Endodermal cell (in vitro differentiated cells): ENCODE results near the gene KLHDC4. TPM values are rescaled to one million over a fixed set of nuclear protein-coding genes. Genes with fewer than 3 reads are reported as not detected.

ENCODE experiments used
- DNase-seq: peaks from one replicate; pipeline ENCODE4 v3.0.0-alpha.2; 2017
- H3K27ac ChIP-seq: 2 replicates; pipeline ENCODE4 v1.5.1; 2013; ENCODE audit warnings: mild to moderate bottlenecking, low read depth, low read length, moderate library complexity
- H3K27me3 ChIP-seq: 2 replicates; pipeline ENCODE4 v1.6.1; 2013; ENCODE audit warnings: mild to moderate bottlenecking, low read length, moderate library complexity; ENCODE audit not compliant: insufficient read depth, control insufficient read depth, poor library complexity, severe bottlenecking
- H3K36me3 ChIP-seq: 2 replicates; pipeline ENCODE4 v1.7.0; 2013; ENCODE audit warnings: mild to moderate bottlenecking, low read length, moderate library complexity; ENCODE audit not compliant: control insufficient read depth, insufficient read depth
- H3K4me1 ChIP-seq: one replicate; pipeline ENCODE4 v1.7.0; 2013; ENCODE audit warnings: low read length; ENCODE audit not compliant: control insufficient read depth, insufficient read depth
- H3K4me3 ChIP-seq: 2 replicates; pipeline ENCODE4 v1.5.1; 2013; ENCODE audit warnings: mild to moderate bottlenecking, low read length, moderate library complexity
- H3K9ac ChIP-seq: 2 replicates; pipeline ENCODE4 v1.6.1; 2013; ENCODE audit warnings: mild to moderate bottlenecking, low read length, moderate library complexity; ENCODE audit not compliant: poor library complexity, severe bottlenecking; ENCODE audit errors: extremely low read depth
- H3K9me3 ChIP-seq: 2 replicates; pipeline ENCODE4 v1.6.1; 2013; ENCODE audit warnings: mild to moderate bottlenecking, low read length, moderate library complexity; ENCODE audit not compliant: control insufficient read depth
- H3K27ac Mint-ChIP-seq: 2 replicates; pipeline ENCODE4 v1.8.0; 2020; ENCODE audit warnings: mixed read lengths
- H3K27me3 Mint-ChIP-seq: 2 replicates; pipeline ENCODE4 v1.8.0; 2021; ENCODE audit warnings: mild to moderate bottlenecking, mixed read lengths; ENCODE audit not compliant: insufficient read depth
- H3K36me3 Mint-ChIP-seq: 2 replicates; pipeline ENCODE4 v1.8.0; 2020; ENCODE audit warnings: low read depth, mixed read lengths
- H3K4me1 Mint-ChIP-seq: 2 replicates; pipeline ENCODE4 v1.8.0; 2020; ENCODE audit warnings: mixed read lengths
- H3K4me3 Mint-ChIP-seq: 2 replicates; pipeline ENCODE4 v1.8.0; 2020; ENCODE audit warnings: mild to moderate bottlenecking, moderate library complexity, mixed read lengths
- H3K9me3 Mint-ChIP-seq: 2 replicates; pipeline ENCODE4 v1.8.0; 2020; ENCODE audit warnings: mild to moderate bottlenecking, mixed read lengths
- CTCF ChIP-seq: fragments of 200-600 bp; sonication (generic); conservative IDR thresholded peaks from 2 replicates; pipeline ENCODE4 v1.5.0; 2021; ENCODE audit warnings: antibody characterized with exemption, mild to moderate bottlenecking
- WGBS, 2 experiments: methylation state at CpG; one replicate each; pipeline versions ENCODE4 v1.1.5 to v1.1.7; 2013; ENCODE audit warnings: missing lambda C conversion rate in 2 of 2, mixed read lengths in 1 of 2; ENCODE audit not compliant: insufficient coverage in 1 of 2, insufficient read length in 1 of 2; 5-methylcytosine and 5-hydroxymethylcytosine counted together
- total RNA-seq, 2 donors: library from RNA; stranded (reverse); fragmentation: NEBNext Ultra II Directional in 1 of 2; extraction: Animal tissue kit (Norgen Biotek cat#: 25700) in 1 of 2; gene quantifications; 2 replicates in 1 of 2; 3 replicates in 1 of 2; pipeline ENCODE4 v1.2.1, GENCODE V29; 2021

The KLHDC4 gene
- total RNA-seq, 2 donors from 2014 or later: 52.8 to 58.8 TPM

- H3K4me3 ChIP-seq: no peak overlapping the region
- Mint-ChIP-seq H3K4me1 (peaks cover 7% of the 10 kb centered on the region), H3K27me3 (no peaks in the 10 kb centered on the region), H3K9me3 (no peaks in the 10 kb centered on the region), H3K27ac (no peak overlapping the region), H3K36me3 (no peaks in the 10 kb centered on the region), H3K4me3 (no peak overlapping the region)
- H3K36me3 ChIP-seq: no peaks in the 10 kb centered on the region
- no peak overlapping the region for H3K9ac ChIP-seq
- 36 to 39% methylated on average over 16 of the region's 16 CpGs for WGBS, 2 experiments
- no peaks in the 10 kb centered on the region for H3K4me1 ChIP-seq
- no peaks in the 10 kb centered on the region for H3K27me3 ChIP-seq
- no peak overlapping the region for H3K27ac ChIP-seq
- TF ChIP-seq CTCF: peak; percentile 36
- H3K9me3 ChIP-seq: no peaks in the 10 kb centered on the region
- DNase-seq: peak; percentile 95
Observed at GRCh38 chr16:87661561-87661960, 104.2 kb downstream of the KLHDC4 start.

GRCh38 chr16:87658564-87659225, 107.1 kb downstream of the KLHDC4 start:
- no peaks in the 10 kb centered on the region for H3K9me3 Mint-ChIP-seq
- no peak for DNase-seq
- H3K27ac ChIP-seq: peak overlapping the region; percentile 53
- no peak overlapping the region for H3K9ac ChIP-seq
- TF ChIP-seq CTCF: peak; percentile 20
- H3K27me3 Mint-ChIP-seq: no peaks in the 10 kb centered on the region
- H3K4me3 Mint-ChIP-seq: no peak overlapping the region
- no peaks in the 10 kb centered on the region for H3K36me3 Mint-ChIP-seq
- H3K9me3 ChIP-seq: no peaks in the 10 kb centered on the region
- no peaks in the 10 kb centered on the region for H3K4me1 ChIP-seq
- 59 to 75% methylated on average over 10 to 14 of the region's 14 CpGs for WGBS, 2 experiments
- no peak overlapping the region for H3K4me3 ChIP-seq
- no peak overlapping the region for H3K27ac Mint-ChIP-seq
- peaks cover 7% of the 10 kb centered on the region for H3K4me1 Mint-ChIP-seq
- H3K36me3 ChIP-seq: no peaks in the 10 kb centered on the region
- H3K27me3 ChIP-seq: no peaks in the 10 kb centered on the region

Other genes with a start within 250 kb of the KLHDC4 start
- gene JPH3, start 163.5 kb downstream of the KLHDC4 start, total RNA-seq: 10 to 100 TPM; 37.0 to 39.1 TPM
- 100 to 1,000 TPM; 374 to 588 TPM for gene SLC7A5, start 103.5 kb upstream of the KLHDC4 start, total RNA-seq
- not detected for gene CA5A, start 170.5 kb upstream of the KLHDC4 start, total RNA-seq
- gene BANP, start 185.4 kb upstream of the KLHDC4 start, total RNA-seq: 10 to 100 TPM; 39.5 to 45.5 TPM